Hippocampal formation (tissue), 2 donors: Measurements from ENCODE around the gene VDR.
"Not testable (repeated sequence)": the region's sequence is repeated elsewhere in the genome, so short reads cannot be mapped to it uniquely, and the experiment has no call there.

Source experiments
- DNase-seq, 2 donors: peaks; one replicate each; lab custom pipeline; 2025; lab: John Stamatoyannopoulos, UW

VDR gene

DNA sequence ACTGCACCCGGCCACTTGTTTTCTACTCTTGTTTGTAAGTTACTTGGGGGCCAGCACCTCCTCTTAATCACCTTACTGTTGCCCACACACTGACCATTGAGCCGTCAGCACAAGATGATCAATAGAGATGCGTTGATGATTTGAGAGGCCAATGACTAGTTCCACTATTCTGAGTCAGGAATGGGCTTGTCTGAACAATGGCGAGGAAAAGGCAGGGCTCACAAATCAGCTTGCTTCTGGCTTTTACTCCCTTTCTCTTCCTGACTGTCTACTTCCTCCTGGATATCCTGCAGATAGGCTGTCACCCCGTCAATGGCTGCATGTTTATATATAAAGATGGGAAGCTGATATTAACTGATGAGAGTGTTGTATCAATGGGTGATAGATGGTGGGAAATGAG lies 55.9 kb downstream of the VDR start:
- no peak for DNase-seq

DNA sequence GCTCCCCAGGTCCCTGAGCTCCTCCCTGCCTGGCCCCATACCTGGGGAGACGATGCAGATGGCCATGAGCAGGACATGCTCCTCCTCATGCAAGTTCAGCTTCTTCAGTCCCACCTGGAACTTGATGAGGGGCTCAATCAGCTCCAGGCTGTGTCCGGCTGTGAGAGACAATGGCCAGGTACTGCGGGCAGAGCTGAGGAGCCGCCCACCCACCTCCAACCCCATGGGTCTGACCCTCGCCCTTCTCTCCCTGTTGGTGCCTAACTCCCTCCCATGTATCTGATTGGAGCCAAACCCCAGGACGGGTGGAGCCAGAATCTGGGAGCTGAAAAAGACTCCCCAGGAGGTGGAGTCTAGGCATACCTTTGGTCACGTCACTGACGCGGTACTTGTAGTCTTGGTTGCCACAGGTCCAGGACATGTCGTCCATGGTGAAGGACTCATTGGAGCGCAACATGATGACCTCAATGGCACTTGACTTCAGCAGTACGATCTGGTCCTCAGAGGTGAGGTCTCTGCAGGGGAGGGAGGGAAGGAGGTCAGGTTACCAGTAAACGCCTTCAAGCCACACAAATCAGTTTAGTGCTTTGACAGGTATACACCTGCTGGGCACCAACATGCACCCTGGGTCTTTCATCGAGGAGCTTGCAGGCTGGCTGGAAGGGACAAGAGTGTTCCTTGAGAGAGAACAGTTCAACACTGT lies 58.3 kb downstream of the VDR start:
- no peak for DNase-seq

DNA sequence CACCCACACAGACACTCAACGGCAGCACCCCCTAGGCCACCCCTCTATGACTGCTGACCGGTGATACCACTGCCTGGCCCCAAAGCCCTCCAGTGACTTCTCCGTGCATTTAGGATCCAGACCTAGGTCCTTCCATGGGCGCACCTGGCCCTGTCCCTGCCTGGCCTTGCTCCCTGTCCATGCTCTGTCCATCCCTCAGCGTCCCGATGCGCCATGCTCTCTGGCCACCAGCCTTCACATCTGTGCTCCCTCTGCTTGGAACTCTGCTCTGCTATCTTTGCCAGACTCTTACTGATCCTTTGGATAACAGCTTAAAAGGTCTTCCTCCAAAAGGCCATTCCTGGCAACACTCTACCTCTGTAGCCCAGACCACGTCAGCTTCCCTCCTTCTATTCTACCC lies 59.7 kb downstream of the VDR start:
- DNase-seq: no peak

DNA sequence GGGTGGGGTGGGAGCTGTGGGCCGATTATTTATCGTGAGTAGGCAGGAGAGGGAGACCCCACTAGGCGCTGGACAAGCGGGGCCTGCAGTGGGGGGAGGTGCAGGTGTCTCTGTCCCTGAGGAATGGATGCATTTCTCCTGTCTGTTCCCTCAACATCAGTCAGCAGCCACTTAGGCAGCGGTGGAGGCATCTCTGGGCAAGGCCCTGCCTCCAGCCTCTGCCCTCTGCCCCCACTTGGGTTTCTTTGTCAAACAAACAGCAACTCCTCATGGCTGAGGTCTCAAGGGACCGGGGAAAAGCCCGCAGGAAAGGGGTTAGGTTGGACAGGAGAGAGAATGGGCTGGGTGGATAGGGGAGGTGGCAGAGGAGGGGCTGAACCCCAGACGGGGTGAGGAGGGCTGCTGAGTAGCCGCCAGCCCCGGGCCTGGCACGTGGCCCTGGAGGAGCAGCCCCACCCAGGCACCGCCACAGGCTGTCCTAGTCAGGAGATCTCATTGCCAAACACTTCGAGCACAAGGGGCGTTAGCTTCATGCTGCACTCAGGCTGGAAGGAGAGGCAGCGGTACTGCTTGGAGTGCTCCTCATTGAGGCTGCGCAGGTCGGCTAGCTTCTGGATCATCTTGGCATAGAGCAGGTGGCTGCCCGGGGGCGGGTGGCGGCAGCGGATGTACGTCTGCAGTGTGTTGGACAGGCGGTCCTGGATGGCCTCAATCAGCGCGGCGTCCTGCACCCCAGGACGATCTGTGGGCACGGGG lies 60.4 kb downstream of the VDR start:
- DNase-seq: no peak

DNA sequence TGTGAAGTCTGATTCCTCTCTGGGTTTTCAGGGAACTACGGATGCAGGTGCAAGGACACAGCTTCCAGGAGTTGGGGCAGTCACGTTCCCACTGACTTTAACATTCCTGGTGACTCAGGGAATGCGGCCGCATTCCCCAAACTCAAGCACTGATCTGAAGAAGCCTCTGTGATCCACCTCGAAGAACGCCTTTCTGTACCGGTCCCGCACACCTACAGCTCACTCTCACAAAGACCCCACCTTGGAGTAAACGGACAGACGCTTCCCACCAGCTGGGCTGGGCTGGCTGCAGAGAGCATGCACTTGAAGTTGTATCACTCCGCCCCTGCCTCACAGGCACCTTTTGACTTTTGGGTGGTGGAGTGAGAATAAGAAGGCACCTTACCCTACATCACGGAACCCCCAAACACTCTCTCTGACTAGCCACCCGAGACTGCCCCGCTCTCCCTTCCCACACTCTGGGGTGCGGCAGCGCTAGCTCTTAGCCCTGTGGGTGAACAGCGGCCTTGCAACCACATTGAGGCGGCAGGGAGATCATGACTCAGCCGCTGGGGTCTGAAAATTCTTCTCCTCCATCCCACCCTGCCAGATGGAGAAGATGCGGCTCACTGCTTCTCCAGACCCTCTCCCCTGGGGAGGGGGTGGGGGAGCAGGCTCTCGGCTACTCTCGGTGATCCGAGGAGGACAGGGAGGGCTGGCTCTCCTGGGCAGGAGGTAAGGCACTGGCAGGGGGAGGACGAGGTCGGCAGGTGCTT lies 61.4 kb downstream of the VDR start:
- no peak for DNase-seq

DNA sequence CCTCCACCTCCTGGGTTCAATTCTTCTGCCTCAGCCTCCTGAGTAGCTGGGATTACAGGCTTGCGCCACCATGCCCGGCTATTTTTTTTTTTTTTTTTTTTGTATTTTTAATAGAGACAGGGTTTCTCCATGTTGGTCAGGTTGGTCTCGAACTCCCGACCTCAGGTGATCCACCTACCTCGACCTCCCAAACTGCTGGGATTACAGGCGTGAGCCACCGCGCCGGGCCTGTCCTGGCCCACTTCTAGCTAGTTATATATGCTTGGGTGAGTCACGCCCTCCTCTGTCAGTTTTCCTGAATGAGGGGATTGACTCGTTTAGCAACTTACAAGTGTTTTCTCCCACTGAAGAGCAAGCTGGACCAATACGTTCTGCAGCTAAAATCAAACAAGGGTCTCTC lies 62.3 kb downstream of the VDR start:
- DNase-seq: not testable (repeated sequence)

DNA sequence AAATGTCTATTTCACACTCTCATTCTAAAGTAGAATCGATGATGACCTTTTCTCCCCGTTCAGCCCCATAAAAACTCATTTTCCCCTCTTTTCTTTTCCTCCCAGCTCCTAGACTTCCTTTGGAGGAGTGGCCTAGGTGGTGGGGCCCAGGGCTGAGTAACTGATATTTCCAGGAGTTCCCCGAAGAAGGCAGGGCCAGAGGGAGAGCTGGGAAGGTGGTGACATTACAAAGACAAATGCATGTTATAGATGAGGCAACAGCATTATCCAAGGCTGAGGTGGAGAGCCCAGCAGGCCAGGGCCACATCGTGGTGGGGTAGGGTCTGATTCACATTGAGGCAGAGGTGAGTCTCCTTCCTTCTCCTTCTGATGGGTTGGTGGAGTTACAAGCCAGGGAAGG lies 62.9 kb downstream of the VDR start:
- no peak for DNase-seq

DNA sequence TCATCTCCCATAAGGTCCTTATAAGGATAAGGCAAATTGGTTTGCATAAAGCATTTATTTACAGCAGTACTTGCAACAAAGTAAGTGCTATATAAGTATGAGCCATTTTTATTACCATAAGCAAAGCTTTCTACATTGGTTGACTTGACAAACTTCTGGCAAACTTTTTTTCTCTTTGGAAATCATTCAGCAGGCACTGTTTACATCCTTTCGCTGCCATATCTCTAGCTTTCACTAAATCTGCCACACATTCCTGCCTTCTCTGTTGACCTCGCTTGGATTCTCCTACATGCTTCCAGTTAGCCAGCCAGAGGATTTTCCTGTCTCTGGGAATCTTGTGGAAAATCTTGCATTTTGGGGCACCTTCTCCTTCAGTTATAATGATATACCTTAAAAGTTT lies 63.3 kb downstream of the VDR start:
- DNase-seq: no peak

DNA sequence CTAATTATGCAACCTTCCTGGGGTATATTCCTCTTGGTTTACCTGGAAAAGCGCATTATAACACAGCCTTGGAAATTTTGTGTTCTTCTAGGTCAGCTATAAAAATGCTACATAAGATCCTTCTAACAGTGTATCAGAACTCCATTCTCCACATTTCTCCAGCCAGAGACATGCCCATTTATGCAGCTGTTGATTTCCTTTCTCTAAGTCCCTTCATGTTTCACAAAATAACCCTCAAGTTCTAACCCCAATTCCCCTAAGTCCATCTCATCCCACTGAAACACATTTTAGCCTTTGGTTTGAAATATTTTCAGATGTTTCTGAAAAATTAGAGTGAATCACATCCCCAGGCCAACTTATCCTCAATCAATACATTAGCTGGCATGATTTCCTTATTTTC lies 64.2 kb downstream of the VDR start:
- no peak for DNase-seq

DNA sequence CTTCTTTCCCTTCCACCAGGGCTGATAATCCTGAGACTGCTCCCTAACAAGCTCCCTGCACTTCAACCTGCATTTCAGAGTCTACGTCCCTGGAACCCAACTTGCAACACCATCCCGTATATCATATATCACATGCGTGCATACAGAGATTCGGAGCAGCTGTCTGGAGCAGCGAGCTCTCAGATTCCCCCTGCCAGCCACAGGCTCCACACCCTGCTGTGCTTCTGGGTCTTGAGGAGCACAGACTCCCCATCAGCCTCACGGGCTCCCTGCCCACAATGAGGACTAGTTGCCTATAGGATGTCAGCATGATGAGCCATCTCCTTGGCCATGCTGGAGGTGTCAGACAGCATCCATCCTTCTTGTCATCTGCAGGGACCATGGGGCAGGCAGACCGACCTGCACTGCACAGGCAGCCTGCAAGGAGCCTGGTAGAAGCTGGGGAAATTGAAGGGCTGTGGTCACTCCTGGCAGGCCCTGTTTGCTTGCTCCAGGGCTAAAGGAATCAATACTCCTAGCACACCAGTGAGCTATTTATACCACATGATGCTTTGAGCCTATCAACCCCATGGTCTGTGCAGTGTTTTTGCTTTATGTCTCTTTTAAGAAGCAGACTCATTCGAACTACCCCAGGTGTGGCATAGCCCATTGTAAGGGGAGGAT lies 65.4 kb downstream of the VDR start:
- DNase-seq: no peak

DNA sequence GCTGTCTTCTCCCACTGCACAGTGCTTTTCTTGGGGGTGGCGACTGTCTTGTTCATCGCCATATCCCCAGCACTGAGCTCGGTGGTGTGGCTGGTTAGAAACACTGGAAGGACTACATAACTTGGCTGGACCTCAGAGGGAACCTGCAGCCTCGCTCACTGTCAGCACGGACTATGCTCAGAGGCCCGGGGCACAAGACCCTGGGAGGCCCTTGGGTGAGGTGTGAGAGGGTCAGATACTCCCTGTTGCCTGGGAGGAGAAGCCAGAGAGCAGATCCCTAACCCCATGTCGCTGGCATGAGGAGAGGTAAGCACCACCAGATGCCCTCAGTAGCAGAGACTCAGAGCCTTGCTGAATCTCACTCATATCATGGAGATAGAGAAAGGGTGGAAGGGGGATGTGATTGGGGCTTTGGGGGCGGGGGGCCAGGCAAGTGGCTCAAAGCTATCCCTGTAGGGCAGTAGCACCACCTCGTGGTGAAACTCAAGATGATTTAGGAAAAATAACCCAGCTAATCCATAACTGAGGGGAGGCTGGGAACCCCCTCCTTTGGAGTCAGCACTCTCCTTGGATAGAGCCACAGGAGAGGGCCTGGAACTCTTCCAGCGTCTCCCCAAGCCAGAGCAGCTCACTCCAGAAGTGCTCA lies 66.4 kb downstream of the VDR start:
- peak; percentile 10 to 46 for DNase-seq

DNA sequence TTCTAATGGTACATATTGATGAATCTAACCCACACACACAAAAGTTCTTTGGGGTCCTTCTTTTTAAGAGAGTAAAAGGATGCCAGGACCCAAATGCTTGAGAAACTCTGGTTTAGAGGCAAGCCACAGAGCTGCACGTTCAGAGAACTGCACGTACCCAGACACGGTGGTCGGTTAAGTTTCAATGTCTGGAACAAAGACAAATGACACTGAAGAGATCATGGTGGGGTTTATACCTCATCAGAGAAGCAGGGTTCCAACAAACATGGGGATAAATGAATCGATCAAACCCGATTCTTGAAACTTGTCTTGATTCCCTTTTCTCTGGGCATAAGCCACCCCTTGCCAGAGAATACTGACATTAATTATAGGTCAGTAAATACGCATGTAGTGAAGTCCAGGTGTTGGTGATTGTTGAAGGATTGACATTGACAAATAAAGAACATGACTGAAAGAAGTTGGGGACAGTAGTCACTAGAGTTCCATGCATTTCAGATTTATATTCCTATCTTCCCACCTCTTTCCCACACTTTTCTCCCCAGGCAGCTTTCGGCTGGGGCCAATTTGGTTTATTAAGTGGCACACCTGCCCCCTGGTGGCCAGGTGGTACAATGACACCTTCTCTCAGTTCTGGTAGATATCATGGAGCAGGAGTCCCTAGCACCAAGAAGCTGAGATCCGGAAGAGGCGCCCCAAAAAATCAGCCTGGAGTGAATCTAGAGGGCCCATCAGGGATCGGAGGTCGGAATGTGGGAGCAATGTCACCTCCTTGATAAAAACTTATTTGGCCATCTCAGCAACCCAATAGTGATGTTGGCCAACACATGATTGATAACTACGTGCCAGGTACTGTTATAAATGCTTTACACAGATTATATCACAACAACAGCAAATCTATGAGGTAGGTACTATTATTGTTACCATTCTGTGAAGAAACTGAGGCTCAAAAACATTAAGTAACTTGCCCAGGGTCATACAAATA lies 67.3 kb downstream of the VDR start:
- peak; percentile 22 to 45 for DNase-seq

DNA sequence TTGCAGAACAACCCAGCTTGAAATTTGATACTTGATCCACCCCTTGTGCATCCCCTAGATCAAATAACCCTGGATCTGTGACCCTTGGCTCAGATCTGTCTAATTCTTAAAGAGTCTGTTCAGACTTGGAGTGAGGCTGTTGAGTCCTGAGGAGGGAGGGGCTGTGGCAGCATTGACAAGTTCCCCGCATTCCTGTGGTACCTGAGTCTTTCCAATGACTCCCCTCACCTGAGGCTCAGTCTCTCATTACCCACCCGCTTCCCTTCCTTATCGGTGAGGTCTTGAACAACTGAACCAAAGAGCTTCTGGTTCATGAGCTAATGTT lies 69.0 kb downstream of the VDR start:
- DNase-seq: no peak

DNA sequence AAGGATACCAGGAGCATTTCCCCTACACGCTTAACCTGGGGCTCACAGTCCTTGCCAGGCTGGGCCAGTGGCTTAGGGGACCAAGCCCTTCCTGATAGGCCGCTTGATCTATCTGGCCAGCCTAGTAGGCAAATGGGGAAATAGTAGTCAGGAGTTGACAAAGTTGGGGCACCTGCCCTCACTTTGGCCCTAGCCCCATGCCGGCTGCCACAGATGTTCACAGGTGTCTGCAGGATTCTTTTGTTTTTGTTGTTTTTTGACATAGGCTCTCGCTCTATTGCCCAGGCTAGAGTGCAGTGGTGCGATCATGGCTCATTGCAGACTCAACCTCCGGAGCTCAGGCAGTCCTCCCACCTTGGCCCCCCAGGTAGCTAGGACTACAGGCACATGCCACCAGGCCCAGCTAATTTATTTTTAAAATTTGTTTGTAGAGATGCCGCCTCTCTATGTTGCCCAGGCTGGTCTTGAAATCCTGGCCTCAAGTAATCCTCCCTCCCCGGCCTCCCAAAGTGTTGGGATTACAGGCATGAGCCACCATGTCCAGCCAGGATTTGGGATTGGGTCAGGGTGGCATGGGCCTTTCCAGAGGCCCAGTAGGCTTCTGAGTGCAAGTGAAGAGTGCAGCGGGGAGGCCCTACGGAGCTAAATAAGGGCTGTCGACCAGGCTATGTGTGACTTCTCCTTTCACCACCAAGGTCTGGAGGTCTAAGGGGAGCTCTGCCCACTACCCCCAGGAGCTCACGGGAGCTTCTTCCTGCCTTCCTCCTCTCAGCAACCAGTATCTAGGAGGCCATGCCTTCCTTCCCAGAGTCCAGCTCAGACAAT lies 69.6 kb downstream of the VDR start:
- no peak for DNase-seq

DNA sequence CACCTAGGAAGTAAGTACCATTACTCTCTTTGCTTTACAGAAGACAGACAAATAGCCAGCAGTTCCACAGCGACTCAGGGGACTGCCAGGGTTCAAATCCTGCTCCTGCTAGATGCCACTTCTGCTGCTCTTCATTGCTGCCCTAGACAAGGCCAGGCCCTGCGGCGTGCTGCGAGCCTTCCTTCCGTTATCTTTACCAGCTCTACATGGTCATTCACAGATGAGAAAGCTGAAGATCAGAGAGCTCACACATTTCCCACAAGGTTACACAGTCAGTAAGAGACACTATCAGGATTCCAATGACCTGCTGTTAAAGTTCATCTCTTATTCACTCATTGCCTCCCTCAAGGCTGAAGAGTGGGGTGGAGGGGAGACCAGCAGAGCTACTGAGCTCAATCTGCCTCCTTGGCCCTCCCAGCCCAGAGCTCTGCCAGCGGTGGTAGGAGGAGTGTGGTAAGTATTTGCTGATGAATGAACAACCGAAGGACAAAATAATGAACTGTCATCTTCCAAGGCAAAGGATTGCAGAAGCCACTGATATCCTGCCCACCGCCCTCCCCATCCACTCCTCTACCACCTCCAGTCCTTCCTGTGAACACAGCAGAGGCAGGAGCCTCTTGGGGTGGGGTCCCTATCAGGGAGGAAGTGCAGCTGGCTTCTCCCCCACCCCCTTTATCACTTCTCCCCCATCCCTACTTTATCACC lies 70.4 kb downstream of the VDR start:
- DNase-seq: no peak

DNA sequence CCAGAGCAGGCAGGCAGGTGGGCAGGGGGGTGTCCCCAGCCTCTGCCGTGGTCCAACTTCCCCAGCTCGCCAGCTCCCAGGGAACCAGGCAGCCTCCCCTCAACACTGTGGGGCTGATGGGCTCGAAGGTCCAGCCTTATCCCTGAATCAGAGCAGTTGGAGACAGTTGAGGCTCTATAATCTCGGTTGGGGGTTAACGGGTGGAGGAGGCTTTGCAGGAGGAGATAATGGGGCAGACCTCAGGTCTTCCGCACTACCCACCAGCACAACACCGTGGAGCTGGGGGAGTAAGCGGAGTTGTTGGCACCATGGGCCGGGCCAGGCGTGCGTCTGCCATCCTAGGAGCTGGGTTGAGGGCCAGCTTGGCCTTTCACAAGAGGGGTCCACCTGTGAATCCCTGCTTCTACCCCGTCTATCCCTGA lies 71.2 kb downstream of the VDR start:
- DNase-seq: no peak

DNA sequence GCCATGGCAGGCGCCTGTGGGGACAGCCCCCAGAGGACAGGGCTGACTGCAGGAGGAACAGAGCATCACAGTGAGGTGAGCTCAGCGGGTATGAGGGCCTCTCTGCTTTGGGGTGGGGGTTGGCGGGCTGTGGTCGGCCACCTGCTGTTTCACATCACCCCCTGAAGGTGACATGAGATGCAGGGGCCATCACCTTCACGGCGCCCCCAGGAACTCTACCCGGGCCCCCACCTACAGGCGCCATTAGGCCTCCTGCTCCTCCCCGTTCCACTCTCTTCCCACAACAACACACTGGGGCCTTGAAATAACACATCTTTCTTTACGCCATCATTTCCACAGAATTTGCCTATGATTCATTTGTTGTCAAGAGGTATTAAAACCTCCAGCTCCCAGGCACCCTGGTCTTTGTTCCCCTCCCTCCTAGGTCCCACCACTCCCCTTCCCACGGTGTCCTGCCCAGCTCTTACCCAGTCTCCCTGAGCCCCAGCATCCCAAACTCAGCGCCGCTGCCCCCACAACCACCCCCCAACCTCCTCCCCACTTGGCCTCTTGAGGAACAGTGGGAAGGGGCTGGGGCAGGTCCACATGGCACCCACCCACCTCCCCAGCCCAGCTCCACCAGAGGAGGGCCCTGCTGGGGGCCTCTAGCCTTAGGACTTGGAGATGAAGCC lies 72.4 kb downstream of the VDR start:
- DNase-seq: no peak

DNA sequence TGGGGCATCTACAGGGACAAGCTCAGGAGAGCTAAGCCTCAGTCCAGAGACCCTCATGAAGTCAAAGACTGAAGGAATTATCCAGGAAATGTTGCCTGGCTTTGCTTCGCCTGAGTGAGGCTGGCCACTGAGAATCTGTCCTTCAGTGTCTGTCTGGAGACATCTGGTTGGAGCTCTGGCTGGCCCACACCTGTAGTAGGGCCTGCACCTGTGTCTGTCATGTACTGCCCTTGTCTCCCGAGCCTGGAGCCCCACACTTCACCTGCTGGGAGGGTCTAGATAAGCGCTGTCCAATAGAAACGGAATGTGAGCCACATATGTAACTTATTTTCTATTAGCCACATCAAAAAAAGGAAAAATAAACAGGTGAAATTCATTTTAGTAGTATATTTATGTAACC lies 75.2 kb downstream of the VDR start:
- DNase-seq: no peak

DNA sequence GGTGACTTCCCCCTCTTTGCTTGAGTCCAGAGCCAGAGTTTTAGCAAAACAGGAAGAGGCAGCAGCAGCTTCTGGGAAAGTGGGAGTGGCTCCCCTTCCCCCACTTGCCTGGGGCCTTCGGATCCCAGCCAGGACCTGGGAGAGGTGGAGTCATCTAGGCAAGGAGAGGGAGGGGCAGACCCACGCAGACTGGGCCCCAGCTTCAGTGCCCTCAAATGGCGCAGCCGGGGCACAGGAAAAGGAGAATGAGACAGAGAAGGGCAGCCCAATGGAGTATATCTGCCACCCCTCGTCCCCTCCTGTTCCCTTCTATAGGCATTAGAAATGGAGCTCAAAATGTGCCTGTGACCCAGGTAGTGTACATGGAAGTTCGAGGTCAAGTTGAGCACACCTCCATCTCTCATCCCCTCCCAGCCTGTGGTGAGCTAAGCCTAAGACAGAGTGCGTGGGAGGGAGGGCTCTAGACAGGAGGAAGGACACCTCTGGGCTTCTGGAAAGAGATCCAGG lies 75.8 kb downstream of the VDR start:
- no peak for DNase-seq
